Stimulated activated CD8-positive, alpha-beta memory T cell treated with anti-CD3 and anti-CD28 coated beads, Interleukin-15, amount 100 ng/mL, for 4 hours (primary cell): ENCODE results near the gene RAB11B.
"Not testable (repeated sequence)": the region's sequence is repeated elsewhere in the genome, so short reads cannot be mapped to it uniquely, and the experiment has no call there.

Experiments used
- DNase-seq, 2 donors: peaks; one replicate each; pipeline ENCODE4 v3.0.0-alpha.2; 2020; ENCODE audit warnings: low read depth in 2 of 2

RAB11B gene

DNA sequence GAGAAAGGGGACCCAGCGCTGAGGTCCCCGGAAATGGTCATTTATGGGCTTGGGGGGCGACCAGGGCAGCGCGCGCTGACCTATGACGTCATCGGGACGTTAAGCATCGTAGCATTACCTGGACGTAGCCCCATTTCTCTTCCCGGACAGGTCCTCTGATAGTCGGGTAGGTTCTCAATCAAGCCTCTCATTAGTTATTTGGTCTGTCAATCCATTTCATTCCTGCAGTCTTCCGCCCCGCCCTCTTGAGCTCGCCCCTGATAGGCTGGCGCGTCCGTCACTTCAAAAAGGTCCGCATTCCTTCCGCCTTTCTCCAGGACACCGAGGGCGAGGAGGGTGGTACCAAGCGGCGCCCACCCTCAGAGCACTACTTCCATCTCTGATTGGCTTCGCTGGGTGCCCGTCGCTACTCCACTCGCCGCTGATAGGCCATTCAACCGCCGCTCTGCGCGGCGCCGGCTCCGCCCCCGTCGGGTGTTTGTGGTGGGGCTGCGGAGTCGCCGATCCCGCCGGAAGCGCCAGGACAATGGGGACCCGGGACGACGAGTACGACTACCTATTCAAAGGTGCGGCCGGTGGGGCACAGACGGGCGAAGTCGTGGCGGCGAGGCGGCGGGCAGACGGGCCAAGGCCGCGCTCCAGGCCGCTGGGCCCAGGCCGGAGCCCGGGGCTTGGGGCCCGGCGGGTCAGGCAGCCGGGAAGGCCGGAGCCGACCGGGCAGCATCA, at the start of gene RAB11B:
RAB11B (plus strand) TSS at position 470 of the 726 bp plus-strand sequence; CDS start at position 527, 57 bp downstream.
- peak; percentile 94 to 98 for DNase-seq

DNA sequence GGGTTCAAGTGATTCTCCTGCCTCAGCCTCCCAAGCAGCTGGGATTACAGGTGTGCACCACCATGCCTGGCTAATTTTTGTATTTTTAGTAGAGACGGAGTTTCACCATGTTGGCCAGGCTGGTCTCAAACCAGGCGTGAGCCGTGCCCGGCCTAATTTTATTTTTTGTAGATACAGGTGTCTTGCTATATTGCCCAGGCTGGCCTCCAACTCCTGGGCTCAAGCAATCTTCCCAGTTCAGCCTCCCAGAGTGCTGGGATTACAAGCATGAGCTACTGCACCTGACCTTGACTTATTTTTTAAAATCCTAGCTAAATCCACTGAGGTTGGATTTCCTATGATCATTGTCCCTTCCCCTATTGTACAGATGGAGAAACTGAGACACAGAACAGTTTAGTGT, 48.7 kb upstream of the RAB11B start:
- not testable (repeated sequence) for DNase-seq

- DNase-seq: no peak
These were observed 47.9 kb upstream of the RAB11B start for GRCh38 chr19:8342316-8342683.

GRCh38 chr19:8342684-8343482, 47.3 kb upstream of the RAB11B start, which contains the start of gene KANK3:
Gene KANK3 (minus strand): TSS chr19:8343262. CDS start chr19:8337828, 5,434 bp downstream.
- peak; percentile 85 to 88 for DNase-seq

GRCh38 chr19:8343483-8343844, 46.7 kb upstream of the RAB11B start:
- no peak for DNase-seq

- not testable (repeated sequence) for DNase-seq
These were observed 40.4 kb upstream of the RAB11B start for GRCh38 chr19:8349629-8350372.

- DNase-seq: no peak
These were observed 37.9 kb upstream of the RAB11B start for GRCh38 chr19:8352134-8352827.

GRCh38 chr19:8352845-8353244, 37.3 kb upstream of the RAB11B start:
- not testable (repeated sequence) for DNase-seq

DNA sequence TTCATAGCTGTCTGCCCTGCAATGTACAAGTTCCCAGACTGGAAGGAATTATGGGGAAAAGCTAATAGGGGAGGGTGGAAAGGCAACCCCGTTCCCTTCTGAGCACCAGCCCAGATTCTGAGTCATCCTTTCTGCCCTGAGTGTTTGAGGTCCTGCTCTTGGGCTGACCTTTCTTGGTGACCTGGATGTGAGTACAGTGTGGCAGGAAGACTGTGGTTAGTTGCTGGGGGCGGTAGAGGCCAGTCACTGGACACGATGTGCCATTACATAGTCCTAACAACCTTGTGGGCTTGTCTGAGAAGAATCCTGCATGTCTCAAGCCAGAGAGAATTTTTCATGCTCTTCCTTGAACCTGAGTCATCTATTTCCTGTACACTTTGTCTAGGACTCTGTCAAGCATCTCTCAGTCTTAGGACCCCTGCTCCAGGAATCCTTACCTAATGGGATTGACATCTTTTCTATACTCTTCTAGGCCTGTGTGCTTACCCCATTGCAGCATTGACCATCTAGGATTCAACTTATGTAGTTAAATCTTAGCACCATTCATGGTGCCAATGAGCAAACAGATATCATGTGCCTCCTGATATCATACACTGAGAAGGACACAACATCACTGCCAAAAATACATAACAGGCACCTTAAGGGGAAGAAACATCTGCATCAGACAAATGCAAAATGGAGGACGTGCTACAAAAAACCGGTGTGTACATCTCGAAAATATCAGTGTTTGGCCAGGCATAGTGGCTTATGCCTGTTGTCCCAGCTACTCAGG, 34.3 kb upstream of the RAB11B start:
- no peak for DNase-seq

DNA sequence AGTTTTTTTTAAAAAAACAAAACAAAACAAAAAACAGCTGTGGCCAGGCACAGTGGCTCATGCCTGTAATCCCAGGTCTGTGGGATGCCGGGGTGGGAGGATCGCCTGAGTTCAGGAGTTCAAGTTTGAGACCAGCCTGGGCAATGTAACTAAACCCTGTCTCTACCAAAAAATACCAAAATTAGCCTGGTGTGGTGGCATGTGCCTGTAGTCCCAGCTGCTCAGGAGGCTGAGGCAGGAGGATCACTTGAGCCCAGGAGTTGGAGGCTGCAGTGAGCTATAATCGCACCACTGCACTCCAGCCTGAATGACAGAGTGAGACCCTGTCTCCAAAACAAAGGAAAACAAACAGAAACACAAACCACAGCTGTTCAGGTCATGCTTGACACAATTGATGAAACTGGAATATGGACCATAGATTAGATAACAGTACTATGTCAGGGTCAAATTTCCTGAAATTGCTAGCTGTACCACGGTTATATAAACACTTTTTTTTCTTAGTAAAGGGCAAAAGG, 33.1 kb upstream of the RAB11B start:
- no peak for DNase-seq

DNA sequence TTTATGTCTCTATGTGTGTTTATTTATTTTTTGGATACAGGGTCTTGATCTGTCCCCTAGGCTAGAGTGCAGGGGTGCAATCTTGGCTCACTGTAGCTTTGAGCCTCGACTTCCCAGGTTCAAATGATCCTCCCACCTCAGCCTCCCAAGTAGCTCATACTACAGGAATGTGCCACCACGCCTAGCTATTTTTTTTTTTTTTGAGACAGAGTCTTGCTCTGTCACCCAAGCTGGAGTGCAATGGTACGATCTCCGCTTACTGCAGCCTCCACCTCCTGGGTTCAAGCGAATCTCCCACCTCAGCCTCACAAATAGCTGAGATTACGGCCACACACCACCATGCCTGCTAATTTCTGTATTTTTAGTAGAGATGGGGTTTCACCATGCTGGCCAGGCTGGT, 31.2 kb upstream of the RAB11B start:
- DNase-seq: no peak

DNA sequence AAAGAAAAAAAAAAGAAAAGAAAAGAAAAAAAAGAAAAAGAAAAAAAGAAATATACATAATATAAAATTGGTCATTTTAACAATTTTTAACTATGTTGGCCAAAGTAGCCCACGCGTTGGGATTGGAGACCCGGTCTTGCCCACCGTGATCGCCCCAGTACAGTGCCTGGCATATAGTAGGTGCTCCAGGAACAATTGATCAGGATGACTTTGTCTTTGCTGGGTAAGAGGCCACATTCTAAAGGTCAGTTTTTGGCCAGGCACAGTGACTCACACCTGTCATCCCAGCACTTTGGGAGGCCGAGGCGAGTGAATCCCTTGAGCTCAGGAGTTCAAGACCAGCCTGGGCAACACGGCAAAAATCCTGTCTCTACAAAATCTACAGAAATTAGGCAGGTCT, 30.0 kb upstream of the RAB11B start:
- no peak for DNase-seq

DNA sequence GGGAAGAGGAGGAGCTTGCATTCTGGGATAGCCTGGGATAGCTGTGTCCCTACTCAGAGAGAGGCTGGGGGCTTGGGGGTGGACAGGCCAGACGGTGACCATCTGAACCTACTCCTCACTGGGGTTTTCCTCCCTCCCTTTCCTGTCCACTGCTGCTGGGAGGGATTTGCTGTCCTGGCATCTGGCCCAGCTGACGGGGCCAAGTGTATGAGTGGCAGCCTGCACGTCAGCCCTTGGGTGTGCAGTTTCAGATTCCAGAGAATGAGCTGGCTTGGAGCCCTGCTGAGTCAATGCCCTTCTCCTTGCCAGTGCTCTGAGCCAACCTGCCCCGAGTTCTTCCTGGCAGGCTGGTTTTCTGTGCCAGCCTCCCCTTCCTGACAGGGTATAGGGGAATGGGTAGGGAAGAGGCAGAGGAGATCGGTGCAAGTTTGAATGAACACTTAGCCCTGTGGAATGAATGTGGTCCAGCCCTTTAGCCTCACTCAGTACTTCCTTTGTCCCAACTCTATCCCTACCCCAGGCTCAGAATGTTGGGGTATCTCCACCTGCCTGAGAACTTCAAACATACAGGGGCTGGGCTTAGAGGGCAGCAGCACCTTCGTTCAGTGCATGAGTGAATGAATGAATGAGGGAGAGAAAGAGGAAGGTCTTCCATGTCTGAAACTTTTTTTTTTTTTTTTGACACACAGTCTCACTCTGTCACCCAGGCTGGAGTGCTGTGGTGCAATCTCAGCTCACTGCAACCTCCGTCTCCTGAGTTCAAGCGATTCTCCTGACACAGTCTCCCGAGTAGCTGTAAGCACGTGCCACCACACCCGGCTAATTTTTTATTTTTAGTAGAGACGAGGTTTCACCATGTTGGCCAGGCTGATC, 28.0 kb upstream of the RAB11B start:
- no peak for DNase-seq

GRCh38 chr19:8363803-8364771, 26.1 kb upstream of the RAB11B start, which contains the start of gene ANGPTL4:
Gene ANGPTL4 (plus strand): TSS chr19:8364155. CDS start chr19:8364322, 167 bp downstream.
- peak; percentile 50 to 57 for DNase-seq

DNA sequence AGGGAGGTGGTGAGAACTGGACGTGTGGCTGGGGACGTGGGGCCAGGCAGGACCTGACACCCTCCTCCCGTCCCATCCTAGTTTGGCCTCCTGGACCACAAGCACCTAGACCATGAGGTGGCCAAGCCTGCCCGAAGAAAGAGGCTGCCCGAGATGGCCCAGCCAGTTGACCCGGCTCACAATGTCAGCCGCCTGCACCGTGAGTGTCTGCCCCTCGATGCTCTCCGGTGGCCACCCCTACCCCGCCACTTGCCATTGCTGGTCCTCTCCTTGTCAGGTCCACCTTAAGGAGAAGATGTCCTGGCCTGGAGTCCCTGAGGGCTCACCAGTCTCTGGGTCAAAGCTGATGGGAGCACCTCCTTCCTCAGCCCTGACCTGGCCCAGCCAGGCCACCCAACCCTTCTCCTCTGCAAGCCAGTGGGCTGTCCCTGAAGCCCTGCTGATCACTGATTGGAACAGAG, 24.0 kb upstream of the RAB11B start:
- DNase-seq: no peak

DNA sequence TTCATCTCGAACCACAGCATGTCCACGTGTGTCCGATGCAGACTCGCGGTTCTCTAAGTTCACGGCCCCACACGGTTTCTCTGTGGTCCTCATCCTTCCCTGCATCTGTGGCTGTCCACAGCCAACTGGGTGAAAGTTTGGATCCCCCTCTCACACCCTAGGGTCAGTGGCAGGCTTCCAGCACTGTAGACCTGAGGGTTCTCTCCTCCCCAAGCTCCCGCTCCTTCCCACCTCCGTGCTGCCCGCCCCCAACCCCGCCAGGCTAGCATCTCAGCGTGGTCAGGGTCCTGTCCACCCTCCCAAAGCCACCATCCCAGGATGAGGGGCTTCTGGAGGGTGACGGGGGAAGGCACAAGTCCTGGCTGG, 23.2 kb upstream of the RAB11B start:
- DNase-seq: no peak

DNA sequence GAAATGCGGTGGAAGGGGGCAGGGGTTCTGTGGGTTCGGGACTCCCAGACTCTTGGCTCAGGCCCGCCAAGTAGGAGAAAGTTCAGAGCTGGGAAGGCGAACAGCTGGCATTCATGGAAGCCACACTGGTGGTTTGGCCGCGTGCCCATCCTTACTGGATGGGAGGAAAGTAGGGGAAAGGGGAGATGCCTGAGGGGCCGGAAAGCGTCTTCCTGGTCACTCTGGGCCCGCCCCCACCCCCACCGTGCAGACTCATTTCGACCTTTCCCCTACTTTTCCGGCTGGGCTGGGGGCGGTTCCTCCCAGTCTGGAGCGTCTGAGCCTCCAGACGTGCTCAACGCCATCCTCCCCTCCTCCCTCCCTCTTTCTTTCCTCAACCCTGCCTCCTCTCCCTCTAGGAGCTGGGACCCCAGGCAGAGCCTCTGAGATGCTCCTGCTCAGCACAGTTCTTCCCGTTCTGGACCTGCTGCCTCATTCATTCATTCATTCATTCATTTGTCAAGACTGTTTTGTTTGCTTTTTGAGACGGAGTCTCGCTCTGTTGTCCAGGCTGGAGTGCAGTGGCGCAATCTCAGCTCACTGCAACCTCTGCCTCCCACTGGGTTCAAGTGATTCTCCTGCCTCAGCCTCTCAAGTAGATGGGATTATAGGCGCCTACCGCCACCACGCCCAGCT, 22.7 kb upstream of the RAB11B start:
- no peak for DNase-seq
